NCI-H146 treated with DMSO at 0.1 percent for 48 hours (cell line): Measurements from ENCODE around the gene CEBPE.

Source experiments
- DNase-seq: peaks from one replicate; lab custom pipeline; 2025; ENCODE audit not compliant: unreplicated experiment; lab: John Stamatoyannopoulos, UW

The CEBPE gene

DNA sequence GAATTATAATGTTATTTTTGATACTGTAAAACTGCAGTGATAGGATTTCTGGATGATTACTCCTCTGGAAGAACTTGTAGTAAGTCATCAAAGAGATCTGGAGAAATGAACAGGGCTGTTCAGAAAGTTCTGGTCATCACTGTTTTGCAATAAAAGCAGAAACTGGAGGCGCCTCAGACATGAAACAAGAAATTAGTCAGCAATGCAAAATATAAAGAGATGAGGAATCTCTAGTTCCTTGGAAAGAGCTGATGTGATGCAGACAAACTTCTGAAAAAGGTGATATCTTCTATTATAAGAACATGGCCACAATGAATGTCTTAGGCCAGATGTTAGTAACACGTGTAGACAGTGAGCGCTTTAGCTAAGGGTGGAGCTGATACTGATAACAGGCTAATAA lies 33.6 kb downstream of the CEBPE start:
- DNase-seq, result no peak

DNA sequence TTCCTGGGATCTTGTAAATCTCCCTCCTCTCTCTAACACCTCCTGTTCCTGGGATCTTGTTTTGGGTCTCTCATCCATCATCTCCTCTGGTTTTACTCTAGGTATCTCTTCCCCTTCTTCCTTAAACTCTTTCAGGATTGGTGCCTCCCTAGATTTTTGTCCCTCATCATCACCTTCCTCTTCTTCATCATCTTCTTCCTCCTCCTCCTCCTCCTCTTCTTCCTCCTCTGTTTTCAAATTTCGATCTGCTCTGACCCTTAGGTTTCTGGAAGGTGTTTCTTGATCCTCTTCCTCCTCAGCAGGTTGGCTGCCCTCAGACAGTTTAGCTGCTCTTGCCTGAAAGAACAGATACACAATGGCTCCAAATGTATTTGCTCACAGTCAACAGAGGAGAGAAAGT lies 38.6 kb downstream of the CEBPE start:
- no peak for DNase-seq

DNA sequence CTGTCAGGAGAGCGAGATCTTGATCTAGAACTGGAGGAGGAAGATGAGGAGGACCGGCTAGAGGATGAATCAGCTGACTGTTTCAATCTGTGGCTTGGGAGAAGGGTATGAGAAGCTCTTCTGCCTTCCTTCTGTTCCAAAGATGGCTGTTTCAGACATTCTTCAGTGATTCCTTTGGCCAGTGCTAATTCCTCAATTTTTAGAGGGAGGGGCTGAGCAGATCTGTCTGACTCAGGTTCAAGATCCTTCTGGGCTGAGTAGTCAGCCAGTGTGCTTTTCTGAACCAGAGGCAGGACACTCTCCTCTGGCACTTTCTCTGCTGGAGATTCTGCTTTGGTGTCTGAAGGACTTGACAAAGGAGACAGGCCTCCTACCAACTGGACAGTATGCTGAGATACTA lies 39.3 kb downstream of the CEBPE start:
- no peak for DNase-seq

DNA sequence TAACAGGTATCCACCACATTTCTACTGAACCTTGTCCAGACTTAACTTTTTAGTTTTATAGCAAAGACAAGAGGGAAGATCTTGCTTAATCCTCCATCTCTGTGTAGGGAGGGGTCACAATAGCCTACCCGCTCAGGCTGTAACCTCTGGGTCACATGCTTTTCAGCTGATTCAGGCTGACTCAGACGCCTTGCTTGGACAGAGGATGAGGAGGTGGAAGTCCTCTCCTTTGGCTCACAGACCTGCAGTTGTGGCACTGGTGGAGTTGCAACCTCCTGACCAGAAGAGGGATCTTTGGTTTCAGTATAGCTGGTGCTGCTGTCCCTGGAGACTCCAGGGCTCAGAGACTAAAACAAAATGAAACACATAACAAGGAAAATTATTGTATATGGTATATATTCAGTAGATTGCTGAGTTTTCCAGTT lies 40.4 kb downstream of the CEBPE start:
- DNase-seq, result no peak

DNA sequence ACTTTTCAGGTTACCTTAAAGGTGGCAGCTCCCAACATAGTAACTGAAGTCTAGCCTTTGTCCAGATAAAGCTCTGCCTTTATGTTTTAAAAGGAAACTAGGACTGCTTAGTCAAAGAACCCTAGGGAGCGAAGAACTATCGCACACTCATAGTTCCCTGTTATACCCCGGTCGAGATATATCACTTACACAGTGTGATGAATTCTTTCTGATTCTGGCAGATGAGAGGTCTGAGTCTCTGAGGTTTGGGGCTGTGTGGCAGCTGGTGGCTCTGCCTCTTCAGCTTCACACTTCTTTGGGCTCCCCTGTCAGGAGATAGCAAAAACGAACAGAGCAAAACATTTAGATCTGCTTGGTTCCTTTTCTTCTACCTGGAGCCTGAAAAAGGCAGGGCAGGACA lies 41.1 kb downstream of the CEBPE start:
- no peak for DNase-seq

DNA sequence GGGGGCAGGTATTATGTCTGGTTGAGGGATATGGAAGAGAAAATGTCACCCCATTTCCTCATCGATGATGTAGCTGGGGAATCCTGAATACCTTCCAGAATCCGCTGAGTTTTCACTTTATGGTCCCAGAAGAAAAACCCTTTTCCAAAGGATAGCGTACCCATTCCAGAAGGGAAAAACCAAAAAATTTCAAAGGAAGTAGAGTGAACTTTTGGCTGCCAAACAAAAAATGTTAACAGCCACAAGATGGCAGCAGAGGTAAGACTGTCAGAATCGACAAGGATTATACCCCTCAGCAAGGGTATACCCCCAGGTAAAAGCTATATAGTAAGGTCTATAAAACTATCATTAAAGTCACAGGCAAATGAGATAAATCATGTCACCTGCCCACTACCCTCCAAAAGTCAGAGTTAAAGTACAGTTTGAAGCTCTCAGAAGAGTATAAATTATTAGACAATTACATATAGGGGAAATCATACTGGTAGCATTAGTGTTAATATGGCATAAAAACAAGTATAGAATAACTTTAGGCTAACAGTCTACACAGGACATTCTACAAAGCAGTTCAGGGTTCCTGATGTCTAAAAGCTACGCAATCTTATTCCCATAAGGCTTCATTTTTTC lies 42.2 kb downstream of the CEBPE start:
- no peak for DNase-seq

DNA sequence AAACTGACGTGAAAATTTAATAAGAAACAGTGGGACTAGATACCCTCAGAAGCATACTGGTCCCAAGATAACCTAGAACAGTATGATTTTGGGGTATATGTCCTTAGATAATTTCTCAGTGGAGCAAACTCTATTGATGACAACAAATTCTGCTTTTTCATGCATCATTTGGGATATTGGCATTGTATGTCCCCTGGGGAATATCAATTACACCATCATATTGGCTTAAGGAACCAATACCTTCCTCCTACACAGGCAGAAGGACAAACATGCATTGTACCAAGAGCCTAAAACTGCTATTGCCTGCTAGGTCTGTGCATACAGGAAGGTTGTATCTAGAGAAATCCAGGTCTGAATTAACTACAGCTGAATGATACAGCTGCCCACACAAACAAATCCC lies 44.1 kb downstream of the CEBPE start:
- no peak for DNase-seq

DNA sequence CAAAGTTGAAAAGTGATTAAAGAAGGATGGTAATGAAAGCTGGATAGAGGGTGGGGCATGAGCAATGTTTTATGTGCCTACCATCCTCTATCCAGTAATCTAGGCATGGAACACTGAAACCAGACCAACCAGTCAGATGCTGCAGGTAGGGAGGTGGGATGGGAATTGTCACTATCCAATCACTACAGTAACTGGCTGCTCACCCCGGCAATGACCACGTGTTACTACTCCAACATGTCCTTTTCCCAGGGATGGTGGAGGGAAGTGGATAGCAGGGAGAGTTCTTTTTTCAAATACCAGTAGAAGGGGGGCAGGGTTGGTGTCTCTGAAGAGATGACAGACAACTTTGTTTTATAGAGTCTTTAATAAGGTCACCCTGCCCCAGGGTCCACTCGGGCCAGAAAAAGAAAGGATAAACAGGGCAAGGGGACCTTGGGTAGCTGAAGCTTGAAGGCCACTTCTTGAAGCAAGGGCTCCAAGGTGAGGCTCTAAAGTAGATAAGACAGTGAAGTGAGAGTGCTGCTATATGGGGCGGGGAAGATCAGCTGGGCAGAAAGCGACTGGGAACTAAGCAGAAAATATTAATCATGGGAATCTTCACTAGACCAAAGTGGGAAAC lies 47.0 kb downstream of the CEBPE start:
- DNase-seq, result no peak

DNA sequence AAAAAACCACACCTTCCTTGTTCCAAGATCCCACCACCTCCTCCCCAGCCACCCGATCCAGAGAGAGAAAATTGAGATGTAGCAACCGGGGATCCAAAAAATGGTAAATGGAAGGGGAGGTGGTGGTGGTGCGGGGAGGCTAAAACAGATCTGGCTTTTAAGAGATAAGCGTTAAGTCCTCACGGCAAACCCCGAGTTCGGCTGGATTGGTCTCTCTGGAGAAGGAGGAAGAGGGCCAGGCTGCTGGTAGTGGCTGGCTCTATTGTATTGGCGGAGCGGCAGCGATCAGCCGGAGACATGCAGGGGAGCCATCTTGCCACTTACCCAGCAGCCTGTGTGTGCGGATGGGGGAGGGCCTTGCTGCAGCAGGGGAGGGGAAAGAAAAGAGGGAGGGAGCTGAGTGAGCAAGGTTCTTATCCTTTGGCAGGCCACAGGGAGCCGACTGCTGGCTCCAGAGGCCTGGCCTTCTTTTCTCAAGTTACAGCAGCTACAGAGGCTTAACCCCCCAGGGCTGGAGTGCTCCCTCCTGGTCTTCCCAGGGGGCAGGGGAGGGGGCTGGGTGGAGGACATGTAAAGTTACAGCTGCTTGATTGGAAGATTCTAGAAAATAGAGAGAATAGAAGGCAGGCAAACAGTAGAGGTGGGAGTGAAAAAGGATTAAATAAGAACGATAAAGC lies 47.7 kb downstream of the CEBPE start:
- no peak for DNase-seq

DNA sequence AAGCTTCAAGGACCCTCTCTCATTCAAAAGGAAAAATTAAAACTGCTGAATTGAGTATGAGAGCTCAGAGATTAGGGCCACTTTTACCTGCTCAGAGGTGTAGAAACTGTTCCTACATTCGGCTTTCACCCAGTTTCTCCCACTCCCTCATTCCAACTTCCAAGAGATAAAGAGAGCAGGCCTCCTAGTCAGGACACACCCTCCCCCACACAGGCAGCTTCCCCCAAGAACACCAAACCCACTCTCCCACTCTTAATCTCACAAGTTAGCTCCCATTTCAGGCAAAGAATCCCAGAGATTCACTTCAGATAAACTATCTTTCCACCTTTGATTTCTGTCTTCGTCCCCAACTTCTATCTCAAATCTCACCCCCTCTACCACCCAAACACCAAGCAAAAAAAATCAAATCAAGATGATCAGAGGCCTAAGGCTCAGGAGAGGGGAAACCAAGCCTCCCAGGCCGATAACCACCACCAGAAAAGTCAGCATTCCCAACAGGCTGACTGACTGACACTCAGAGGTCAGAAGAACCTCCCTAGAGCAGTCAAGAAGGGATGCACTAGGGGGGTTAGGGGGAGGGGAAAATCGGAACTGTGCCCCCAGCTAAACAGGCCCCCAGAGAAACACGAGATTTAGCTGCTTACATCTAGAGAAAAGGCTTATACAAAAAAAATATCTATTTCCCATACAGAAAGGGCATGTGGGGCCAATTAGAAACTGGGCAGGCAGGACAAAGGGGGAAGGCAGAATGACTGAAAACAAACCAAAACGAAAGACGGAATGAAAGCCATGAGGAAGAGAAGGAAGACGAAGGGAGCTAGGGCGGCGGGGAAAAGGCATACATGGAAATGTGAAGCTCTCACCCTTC lies 48.6 kb downstream of the CEBPE start:
- DNase-seq, result no peak

DNA sequence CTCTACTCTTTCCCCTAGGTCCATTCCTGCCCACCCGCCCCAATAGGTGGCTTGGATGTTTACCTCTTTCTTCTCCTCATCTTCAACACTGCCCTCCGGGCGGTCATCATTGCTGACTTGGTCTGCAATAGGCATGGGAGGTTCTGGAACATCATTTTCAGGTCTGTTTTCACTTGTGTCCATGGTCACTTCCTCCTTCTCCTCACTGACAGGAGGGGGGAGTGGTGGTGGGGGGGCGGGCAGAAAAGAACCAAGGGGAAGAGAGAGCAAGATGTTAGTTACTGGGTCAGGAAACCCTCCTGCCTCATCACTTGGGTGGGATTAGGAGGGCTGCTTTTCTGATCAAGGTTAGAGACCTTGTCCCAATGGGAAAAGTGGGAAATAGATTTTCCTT lies 49.6 kb downstream of the CEBPE start:
- DNase-seq, result no peak

DNA sequence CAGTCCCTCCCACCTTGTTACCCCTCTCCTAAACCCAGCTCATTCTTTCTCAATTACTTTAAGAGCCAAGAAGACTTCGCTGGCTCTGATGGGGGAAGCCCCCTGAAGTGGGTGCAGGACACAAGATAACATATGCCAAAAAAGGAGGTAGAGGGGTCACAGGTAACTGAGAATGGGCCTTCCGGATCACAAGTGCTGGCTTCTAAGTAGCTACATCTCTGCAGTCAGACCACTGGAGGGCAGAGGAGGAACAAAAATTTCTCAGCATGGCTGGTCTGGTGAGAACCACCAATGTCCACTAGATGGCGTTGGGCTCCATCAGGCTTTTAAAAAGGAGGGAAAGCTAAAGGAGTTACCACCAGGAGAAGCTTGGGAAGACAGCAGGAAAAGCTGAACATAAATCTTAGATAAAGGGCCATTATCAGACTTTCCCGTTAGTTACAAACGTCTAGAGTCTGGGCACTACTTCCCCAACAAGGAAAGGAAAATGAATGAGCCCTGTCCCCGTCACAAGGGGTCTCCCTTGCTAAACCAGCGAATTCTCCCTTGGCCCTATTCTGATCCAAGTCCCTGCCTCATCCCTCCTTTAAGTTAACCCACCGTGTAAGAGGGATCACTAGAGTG lies 50.2 kb downstream of the CEBPE start:
- no peak for DNase-seq

DNA sequence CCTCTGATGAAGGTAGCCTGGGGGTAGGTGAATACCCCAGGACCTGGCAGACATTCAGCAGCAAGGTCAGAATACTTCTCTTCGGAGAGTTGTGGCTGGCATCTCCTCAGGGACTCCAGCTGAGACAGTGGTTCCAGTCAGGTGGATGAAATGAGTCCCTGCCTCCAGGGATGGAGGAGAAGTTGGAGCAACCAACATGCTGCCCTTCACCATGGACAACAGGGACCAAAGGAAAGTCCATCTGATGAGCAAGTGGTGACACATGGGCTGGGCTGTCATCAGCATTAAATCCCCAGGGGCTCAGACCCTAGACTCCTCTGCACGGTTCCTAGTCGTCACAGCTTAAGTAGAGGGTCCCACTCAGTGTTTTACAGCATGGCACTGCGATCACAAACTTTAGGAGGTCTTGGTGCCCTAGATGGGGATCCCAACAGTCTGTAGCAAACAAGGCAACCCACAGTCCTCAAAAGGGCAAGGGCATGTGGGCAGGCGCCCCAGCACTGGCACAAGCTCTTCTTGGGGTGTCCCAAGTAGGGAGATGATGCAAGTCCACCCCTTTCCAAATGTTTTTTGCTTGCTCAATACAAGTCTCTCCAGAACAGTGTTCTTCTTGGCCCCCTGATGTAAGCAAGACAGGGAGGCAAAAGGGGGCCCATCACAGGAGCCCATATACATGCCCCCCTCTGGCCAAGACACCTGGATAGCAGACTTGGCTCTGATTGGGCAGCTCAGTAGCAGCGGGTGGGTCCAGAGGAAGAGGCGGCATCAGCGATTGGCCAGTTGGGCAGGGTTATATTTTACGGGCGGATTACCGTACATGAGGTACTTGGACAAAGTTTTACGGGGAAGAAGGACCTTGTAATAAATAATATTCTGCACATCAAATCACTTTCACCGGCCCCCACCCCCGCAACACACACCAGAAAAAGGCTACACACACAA lies 50.9 kb downstream of the CEBPE start:
- no peak for DNase-seq
